Myocyte (in vitro differentiated cells): Measurements from ENCODE around the gene IFNA7. TPM values are rescaled to one million over a fixed set of nuclear protein-coding genes. Genes with fewer than 3 reads are reported as not detected.
"Not testable (repeated sequence)": the region's sequence is repeated elsewhere in the genome, so short reads cannot be mapped to it uniquely, and the experiment has no call there.

ENCODE experiments used
- DNase-seq: peaks from one replicate; pipeline ENCODE4 v3.0.0-alpha.2; 2012; ENCODE audit warnings: low read depth
- polyA plus RNA-seq: library from polyadenylated mRNA; unstranded; fragments of >200 nt; gene quantifications from one replicate; pipeline ENCODE4 v1.2.1, GENCODE V29; 2012; ENCODE audit warnings: missing spikeins
- total RNA-seq: library from RNA; depleted of rRNA; stranded (reverse); fragments of >200 nt; gene quantifications from 2 replicates; pipeline ENCODE4 v1.2.3, GENCODE V29; 2014

The IFNA7 gene
- not detected in 2 replicates for total RNA-seq
- polyA plus RNA-seq = not detected

- not testable (repeated sequence) for DNase-seq
Measured at GRCh38 chr9:21202105-21202504, at the start of gene IFNA7. TSS of gene IFNA7 (minus strand) at chr9:21202205. CDS start at chr9:21202165, 40 bp downstream.

- no peak for DNase-seq
Measured at GRCh38 chr9:21251638-21252037, 49.6 kb upstream of the IFNA7 start.

GRCh38 chr9:21251190-21251589 is 49.2 kb upstream of the IFNA7 start:
- DNase-seq = no peak

- DNase-seq = no peak
Measured at GRCh38 chr9:21244836-21245235, 42.8 kb upstream of the IFNA7 start.

- DNase-seq = no peak
Measured at GRCh38 chr9:21239911-21240310, 37.9 kb upstream of the IFNA7 start, which contains the start of gene IFNA14. TSS of gene IFNA14 (minus strand) at chr9:21240005. CDS start at chr9:21239935, 70 bp downstream.

- DNase-seq = not testable (repeated sequence)
Measured at GRCh38 chr9:21236360-21236714, 34.3 kb upstream of the IFNA7 start.

GRCh38 chr9:21235468-21236359 is 33.7 kb upstream of the IFNA7 start:
- DNase-seq = peak; percentile 59

GRCh38 chr9:21234153-21234687 is 32.2 kb upstream of the IFNA7 start:
- no peak for DNase-seq

- DNase-seq = no peak
Measured at GRCh38 chr9:21233258-21233657, 31.3 kb upstream of the IFNA7 start.

- DNase-seq = no peak
Measured at GRCh38 chr9:21228122-21228521, 26.1 kb upstream of the IFNA7 start, which contains the start of gene IFNA17. TSS of gene IFNA17 (minus strand) at chr9:21228222. CDS start at chr9:21228173, 49 bp downstream.

GRCh38 chr9:21217211-21217610 is 15.2 kb upstream of the IFNA7 start, which contains the start of gene IFNA16:
TSS of gene IFNA16 (minus strand) at chr9:21217311. CDS start at chr9:21217305, 6 bp downstream.
- not testable (repeated sequence) for DNase-seq

- peak; percentile 9 for DNase-seq
Measured at GRCh38 chr9:21213411-21214326, 11.7 kb upstream of the IFNA7 start.

GRCh38 chr9:21212160-21212559 is 10.2 kb upstream of the IFNA7 start:
- not testable (repeated sequence) for DNase-seq

- not testable (repeated sequence) for DNase-seq
Measured at GRCh38 chr9:21210782-21211181, 8.8 kb upstream of the IFNA7 start.

GRCh38 chr9:21210311-21210710 is 8.3 kb upstream of the IFNA7 start:
- no peak for DNase-seq

GRCh38 chr9:21207043-21207442 is 5.0 kb upstream of the IFNA7 start, which contains the start of gene IFNA10:
TSS of gene IFNA10 (minus strand) at chr9:21207143. CDS start at chr9:21207097, 46 bp downstream.
- not testable (repeated sequence) for DNase-seq

- DNase-seq = no peak
Measured at GRCh38 chr9:21205204-21205603, 3.2 kb upstream of the IFNA7 start.

- peak; percentile 31 for DNase-seq
Measured at GRCh38 chr9:21194867-21195776, 6.9 kb downstream of the IFNA7 start.

GRCh38 chr9:21187487-21187886 is 14.5 kb downstream of the IFNA7 start, which contains the start of gene IFNA4:
TSS of gene IFNA4 (minus strand) at chr9:21187587. CDS start at chr9:21187531, 56 bp downstream.
- not testable (repeated sequence) for DNase-seq
